Measurements from ENCODE around the gene CARD8.

CARD8 gene

GRCh38 chr19:48206397-48207093 is 49.2 kb downstream of the CARD8 start:
- no peak for DNase-seq (ENCODE audit: low read depth in 2 of 2)

GRCh38 chr19:48203794-48204628 is 51.7 kb downstream of the CARD8 start:
- peak; percentile 82 to 88 for DNase-seq (ENCODE audit: low read depth in 2 of 2)

DNA sequence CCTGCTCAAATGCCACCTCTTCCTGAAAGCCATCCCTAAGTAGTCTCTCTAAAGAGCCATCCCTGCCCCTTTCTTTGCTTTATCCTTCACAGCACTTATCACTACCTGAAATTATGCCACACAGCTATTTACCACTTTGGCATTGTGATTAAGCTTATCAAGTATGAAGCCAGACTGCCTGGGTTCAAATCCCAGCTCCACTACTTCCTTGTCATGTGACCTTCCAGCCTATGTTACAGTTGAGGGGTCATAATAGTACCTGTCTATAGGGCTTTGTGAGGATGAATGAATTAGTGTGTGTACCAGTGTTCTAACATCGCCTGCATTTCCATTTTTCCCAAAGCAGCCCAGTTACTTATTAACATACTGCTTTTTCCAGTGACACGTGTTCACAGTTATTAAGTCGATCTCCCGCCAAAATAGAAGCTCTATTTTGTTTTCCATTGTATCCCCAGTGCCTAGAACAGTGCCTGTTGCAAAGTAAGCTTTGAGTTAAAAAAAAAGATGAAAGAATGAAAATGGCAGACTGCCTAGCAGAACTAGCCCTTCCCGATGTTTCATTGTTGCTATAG is 52.4 kb downstream of the CARD8 start:
- DNase-seq (ENCODE audit: low read depth in 2 of 2), result no peak

GRCh38 chr19:48196933-48197665 is 58.6 kb downstream of the CARD8 start:
- no peak for DNase-seq (ENCODE audit: low read depth in 2 of 2)

DNA sequence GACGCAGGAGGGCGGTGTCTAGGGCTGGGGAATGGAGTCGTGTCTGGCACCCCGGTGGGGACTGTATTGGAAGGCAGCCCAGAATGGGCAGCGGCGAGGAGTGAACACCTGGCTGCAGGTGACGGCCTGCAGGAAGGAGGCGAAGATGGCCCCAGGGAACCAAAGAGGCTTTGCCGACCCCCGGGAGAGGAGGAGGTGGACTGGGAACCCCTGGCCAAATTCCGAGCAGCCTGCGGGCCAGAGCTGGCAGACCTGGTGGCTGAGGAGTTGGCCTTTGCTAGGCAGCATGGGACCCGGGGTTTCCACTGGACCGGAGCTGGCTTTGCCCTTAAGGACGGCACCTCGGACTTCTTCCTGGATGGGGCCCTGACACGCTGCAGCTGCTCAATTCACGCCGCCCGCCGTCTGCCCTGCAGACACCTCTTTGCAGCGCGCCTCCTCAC is 59.4 kb downstream of the CARD8 start:
- no peak for DNase-seq (ENCODE audit: low read depth in 2 of 2)

GRCh38 chr19:48194844-48195830 is 60.6 kb downstream of the CARD8 start:
- DNase-seq (ENCODE audit: low read depth in 2 of 2), result no peak

- DNase-seq (ENCODE audit: low read depth in 2 of 2), result no peak
Observed at GRCh38 chr19:48194041-48194843, 61.5 kb downstream of the CARD8 start.

DNA sequence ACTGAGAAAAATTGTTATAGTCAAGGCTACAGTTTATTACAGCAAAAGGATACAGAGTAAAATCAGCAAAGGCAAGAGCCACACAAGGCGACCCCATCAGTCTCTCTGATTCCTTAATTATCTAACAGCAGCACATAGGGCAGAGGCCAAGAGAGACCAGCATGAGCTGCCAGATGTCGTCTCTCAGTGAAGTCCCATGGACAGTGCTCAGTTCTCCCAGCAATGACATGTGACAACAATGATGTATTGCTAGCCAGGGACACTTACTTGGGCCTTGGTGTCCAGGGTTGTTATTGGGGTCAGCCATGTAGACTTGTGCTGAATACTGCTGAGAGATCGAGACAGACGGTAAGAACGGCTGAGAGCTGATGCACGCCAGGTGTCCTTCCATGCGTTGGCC is 63.0 kb downstream of the CARD8 start:
- DNase-seq (ENCODE audit: low read depth in 2 of 2), result no peak

GRCh38 chr19:48190885-48191284 is 64.8 kb downstream of the CARD8 start:
- DNase-seq (ENCODE audit: low read depth in 2 of 2), result no peak

- no peak for DNase-seq (ENCODE audit: low read depth in 2 of 2)
Observed at GRCh38 chr19:48190288-48190884, 65.3 kb downstream of the CARD8 start.

DNA sequence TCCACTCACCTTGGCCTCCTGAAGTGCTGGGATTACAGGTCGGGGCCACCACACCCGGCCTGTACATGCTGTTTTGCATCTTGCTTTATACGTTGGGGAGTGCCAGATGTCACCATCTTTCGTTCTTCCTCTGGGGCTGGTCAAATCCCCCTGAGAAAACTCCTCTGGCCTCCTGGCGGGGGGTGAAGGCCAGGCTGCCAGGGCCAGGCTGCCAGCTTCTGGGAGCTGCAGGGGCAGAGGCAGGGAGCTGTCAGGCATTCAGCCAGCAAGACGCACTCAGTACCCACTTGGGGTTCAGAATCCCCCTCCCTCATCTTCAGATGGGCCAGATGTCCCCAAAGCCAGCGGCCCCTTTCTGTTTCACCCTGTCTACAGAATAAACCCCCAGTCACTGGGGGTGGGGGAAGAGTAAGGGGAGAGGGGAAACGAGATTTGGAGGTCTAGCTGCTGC is 69.1 kb downstream of the CARD8 start:
- no peak for DNase-seq (ENCODE audit: low read depth in 2 of 2)

- no peak for DNase-seq (ENCODE audit: low read depth in 2 of 2)
Observed at GRCh38 chr19:48186015-48186414, 69.7 kb downstream of the CARD8 start.

DNA sequence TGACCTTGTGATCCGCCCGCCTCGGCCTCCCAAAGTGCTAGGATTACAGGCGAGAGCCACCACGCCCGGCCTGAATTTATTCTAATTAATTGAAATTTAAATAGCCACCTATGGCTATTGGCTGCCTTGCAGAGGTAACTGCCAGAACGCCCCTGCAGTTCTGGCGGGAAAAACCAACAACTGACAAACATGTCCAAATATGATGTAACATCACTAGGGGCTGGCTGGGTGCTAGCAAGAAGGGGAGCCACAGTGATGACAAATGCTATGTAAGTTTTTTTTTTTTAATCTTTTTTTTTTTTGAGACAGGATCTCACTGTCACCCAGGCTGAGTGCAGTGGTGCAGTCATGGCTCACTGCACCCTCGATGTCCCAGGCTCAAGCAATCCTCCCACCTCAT is 72.4 kb downstream of the CARD8 start:
- no peak for DNase-seq (ENCODE audit: low read depth in 2 of 2)

GRCh38 chr19:48182434-48182833 is 73.3 kb downstream of the CARD8 start:
- DNase-seq (ENCODE audit: low read depth in 2 of 2), result no peak

GRCh38 chr19:48181505-48181904 is 74.2 kb downstream of the CARD8 start:
- no peak for DNase-seq (ENCODE audit: low read depth in 2 of 2)

DNA sequence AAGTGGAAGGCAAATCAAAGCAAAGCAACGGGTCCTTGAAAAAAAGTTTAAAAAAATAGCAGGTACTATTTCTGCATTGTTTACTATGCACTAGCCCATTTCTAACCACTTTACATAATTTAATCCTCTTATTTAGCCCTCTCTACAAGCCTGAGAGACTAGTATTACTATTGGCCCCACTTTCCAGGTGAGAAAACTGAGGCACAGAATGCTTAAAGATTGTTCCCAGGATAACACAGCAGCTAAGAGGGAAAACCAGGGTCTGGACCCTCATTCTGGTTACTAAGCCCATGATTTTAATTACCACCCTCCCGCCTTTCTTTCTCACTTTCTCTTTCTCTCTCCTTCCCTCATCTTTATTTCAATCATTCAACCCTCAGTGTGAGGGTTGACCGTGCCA is 79.5 kb downstream of the CARD8 start:
- DNase-seq (ENCODE audit: low read depth in 2 of 2), result no peak

DNA sequence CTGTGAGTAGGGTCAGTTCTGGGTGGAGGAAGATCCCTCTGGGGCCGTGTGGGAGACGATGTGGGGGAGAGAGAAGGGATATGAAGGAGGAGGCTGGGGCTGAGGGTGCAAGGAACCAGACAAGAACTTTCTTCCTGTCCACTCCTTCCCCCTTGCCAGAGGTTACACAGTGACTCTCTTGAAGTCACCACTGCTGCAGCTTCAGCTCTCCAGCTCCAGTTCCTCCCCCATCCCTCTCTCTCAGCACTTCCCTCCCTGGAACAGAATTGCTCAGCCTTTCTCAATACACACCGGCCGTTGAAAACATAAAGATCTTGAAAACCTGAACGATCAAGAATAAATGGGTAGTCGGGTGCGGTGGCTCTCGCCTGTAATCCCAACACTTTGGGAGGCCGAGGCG is 80.1 kb downstream of the CARD8 start:
- no peak for DNase-seq (ENCODE audit: low read depth in 2 of 2)

DNA sequence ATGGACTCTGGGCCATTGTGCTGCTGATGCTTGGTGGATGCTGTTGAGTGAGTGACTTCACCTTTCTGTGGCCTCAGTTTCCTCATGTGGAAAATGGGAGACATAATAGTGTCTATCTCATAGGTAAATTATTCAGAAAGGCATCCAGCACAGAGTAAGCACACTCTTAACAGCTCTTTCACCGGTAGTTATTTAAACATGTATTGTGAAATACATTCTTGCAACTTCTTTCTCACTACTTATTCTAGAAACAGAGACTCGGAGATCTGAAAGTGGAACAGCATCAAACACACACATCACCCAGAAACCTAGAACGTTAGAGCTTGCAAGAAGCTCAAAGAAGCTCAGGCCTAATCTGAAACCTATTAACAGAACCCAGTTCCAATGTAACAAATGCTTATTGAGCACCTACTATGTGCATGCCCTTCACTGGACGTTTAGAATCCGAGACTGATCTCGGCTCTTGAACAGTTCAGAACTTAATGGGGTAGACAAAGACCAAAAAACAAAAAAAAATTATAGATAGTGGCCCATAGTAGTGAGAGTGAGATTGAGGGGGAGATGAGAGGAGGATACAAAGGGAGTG is 81.2 kb downstream of the CARD8 start:
- no peak for DNase-seq (ENCODE audit: low read depth in 2 of 2)

DNA sequence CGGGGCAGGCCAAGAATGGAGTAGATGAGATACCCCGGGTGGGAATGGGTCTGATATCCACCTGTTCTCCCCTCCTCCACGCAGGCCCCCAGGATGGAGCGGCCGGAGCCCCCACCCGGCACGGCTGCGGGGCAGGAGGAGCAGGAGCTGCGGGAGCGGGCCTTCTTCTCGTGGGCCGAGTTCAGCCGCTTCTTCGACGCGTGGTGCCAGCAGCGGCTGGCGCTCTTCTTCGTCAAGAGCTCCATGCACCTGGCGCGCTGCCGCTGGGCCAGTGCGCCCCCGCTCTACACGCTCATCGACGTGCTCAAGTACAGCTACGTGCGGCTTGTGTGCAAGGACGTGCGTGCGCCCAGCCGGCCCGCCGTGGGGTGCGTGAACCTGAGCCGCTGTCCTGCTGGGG is 84.0 kb downstream of the CARD8 start:
- no peak for DNase-seq (ENCODE audit: low read depth in 2 of 2)

Measured in fibroblast of skin of left quadriceps (primary cell).